Measurements from ENCODE around the gene INTS4.
"Not testable (repeated sequence)": the region's sequence is repeated elsewhere in the genome, so short reads cannot be mapped to it uniquely, and the experiment has no call there.

DNA sequence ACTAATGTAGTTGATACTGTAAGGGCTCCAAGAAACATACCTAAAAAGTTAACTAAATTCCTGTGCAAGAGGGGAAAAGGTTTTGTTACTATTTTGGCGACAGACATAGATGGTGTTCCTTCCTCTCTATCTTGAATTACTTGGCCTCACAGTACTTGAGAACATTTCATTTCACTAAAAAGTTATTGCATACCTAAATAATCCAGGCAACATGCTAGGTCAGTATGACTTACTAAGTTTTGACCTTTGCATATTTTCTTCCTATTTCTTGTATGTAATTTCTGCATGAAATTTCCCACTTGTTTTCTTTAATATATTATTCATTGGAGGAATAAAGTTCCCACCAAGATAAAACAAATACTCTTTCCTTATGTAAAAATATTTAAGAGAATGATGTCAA is 99.5 kb downstream of the INTS4 start:
- not testable (repeated sequence) for TF ChIP-seq POLR2A (IDR thresholded peaks at IDR 0.05)
- TF ChIP-seq, protein P1, sequence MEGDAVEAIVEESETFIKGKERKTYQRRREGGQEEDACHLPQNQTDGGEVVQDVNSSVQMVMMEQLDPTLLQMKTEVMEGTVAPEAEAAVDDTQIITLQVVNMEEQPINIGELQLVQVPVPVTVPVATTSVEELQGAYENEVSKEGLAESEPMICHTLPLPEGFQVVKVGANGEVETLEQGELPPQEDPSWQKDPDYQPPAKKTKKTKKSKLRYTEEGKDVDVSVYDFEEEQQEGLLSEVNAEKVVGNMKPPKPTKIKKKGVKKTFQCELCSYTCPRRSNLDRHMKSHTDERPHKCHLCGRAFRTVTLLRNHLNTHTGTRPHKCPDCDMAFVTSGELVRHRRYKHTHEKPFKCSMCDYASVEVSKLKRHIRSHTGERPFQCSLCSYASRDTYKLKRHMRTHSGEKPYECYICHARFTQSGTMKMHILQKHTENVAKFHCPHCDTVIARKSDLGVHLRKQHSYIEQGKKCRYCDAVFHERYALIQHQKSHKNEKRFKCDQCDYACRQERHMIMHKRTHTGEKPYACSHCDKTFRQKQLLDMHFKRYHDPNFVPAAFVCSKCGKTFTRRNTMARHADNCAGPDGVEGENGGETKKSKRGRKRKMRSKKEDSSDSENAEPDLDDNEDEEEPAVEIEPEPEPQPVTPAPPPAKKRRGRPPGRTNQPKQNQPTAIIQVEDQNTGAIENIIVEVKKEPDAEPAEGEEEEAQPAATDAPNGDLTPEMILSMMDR (IDR thresholded peaks at IDR 0.05), result not testable (repeated sequence)

All from adrenal gland (tissue), 5 donors.